ENCODE measurements around the gene GAA.

GAA gene

DNA sequence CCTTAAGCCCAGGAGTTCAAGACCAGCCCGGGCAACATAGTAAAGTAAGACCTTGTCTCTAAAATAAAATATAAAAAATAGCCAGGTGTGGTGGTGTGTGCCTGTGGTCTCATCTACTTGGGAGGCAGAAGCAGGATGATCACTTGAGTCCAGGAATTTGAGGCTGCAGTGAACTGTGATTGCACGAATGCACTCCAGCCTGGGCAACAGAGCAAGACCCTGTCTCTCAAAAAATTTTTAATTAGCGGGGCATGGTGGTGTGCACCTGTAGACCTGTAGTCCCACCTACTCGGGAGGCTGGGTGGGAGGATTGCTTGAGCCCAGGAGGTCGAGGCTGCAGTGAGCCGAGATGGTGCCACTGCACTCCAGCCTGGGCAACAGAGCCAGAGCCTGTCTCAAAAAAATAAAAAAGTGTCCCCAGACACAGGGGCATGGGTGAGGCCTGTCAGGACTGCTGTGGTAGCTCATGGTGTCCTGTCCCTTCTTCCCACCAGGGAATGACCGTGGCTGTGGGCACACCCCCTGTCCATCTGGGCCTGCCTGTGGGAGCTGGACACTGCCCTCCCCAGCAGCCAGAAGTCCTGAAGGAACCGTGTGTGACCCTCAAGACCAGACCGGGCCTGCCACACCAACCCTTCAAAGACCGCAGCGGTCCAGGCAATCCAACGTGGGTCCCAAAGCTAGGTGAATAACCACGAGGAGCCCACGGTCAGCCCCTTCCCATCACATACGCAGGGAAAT is 30.8 kb upstream of the GAA start:
- no peak overlapping the region for H3K27ac ChIP-seq (ENCODE audit: low read depth, low read length)

DNA sequence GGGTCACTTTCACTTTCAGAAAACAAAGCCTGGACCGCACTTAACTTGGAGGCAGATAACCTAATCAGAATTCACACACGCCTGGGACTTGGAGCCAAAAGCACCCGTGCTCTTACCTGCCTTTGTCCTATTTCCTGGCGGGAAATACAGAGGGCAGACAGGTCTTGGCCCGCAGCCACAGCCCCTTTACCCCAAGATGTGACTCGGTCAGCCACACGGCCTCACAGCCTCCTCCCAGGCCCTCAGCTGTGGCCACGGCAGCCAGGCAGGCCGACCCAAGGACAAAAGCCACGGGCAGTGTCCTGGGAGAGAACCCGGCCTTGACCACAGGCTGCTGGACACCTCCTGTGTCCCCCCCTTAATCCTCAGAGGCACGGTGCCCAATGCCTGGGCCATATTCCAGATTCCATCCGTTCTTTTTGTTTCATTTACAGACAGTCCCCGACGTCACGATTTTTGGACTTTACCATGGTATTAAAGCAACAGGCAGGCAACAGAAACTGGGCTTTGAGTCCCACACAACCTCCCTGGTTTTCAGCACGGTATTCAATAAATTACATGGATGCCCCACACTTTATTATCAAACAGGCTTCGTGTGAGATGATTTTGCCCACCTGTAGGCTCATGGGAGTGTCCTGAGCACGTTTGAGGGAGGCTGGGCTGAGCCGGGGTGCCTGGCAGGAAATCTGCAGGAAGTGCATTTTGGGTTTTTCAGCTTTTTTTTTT is 30.1 kb upstream of the GAA start:
- Histone ChIP-seq H3K9ac (ENCODE audit: low read length) (no peak overlapping the region), H3K79me2 (ENCODE audit: insufficient read depth, low read length) (no peaks in the 10 kb centered on the region), H2AFZ (ENCODE audit: low read depth, low read length, severe bottlenecking) (no peak overlapping the region), H3K27me3 (ENCODE audit: low read length) (no peaks in the 10 kb centered on the region), H3K4me2 (ENCODE audit: low read depth, low read length, poor library complexity, severe bottlenecking) (no peak overlapping the region), H4K20me1 (ENCODE audit: low read depth, low read length) (no peaks in the 10 kb centered on the region), H3K4me3 (ENCODE audit: insufficient read depth, low read length, poor library complexity, severe bottlenecking) (no peak overlapping the region), H3F3A (ENCODE audit: insufficient read depth) (no peaks in the 10 kb centered on the region), H3K27ac (ENCODE audit: low read depth, low read length) (no peak overlapping the region), H3K36me3 (ENCODE audit: low read length) (no peaks in the 10 kb centered on the region), H3K9me2 (replicated peaks; ENCODE audit: insufficient read depth, low read length) (no peaks in the 10 kb centered on the region), H3K9me3 (ENCODE audit: insufficient read depth, low read length) (no peaks in the 10 kb centered on the region)
- TF ChIP-seq, protein P1, sequence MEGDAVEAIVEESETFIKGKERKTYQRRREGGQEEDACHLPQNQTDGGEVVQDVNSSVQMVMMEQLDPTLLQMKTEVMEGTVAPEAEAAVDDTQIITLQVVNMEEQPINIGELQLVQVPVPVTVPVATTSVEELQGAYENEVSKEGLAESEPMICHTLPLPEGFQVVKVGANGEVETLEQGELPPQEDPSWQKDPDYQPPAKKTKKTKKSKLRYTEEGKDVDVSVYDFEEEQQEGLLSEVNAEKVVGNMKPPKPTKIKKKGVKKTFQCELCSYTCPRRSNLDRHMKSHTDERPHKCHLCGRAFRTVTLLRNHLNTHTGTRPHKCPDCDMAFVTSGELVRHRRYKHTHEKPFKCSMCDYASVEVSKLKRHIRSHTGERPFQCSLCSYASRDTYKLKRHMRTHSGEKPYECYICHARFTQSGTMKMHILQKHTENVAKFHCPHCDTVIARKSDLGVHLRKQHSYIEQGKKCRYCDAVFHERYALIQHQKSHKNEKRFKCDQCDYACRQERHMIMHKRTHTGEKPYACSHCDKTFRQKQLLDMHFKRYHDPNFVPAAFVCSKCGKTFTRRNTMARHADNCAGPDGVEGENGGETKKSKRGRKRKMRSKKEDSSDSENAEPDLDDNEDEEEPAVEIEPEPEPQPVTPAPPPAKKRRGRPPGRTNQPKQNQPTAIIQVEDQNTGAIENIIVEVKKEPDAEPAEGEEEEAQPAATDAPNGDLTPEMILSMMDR (IDR thresholded peaks at IDR 0.05; ENCODE audit: insufficient read depth, low read length, poor library complexity, severe bottlenecking) = no peak
- no peak for TF ChIP-seq EZH2phosphoT487 (conservative IDR thresholded peaks at IDR 0.05; ENCODE audit: low read length)

More for the DNA sequence above, 30.8 kb upstream of the GAA start:
- Histone ChIP-seq H2AFZ (ENCODE audit: low read depth, low read length, severe bottlenecking) (no peak overlapping the region), H3K9ac (ENCODE audit: low read length) (no peak overlapping the region), H3K9me3 (ENCODE audit: insufficient read depth, low read length) (no peaks in the 10 kb centered on the region), H3F3A (ENCODE audit: insufficient read depth) (no peaks in the 10 kb centered on the region), H3K4me2 (ENCODE audit: low read depth, low read length, poor library complexity, severe bottlenecking) (no peak overlapping the region), H3K79me2 (ENCODE audit: insufficient read depth, low read length) (no peaks in the 10 kb centered on the region), H3K36me3 (ENCODE audit: low read length) (no peaks in the 10 kb centered on the region), H4K20me1 (ENCODE audit: low read depth, low read length) (no peaks in the 10 kb centered on the region), H3K27me3 (ENCODE audit: low read length) (no peaks in the 10 kb centered on the region), H3K4me3 (ENCODE audit: insufficient read depth, low read length, poor library complexity, severe bottlenecking) (no peak overlapping the region), H3K9me2 (replicated peaks; ENCODE audit: insufficient read depth, low read length) (no peaks in the 10 kb centered on the region)
- TF ChIP-seq EZH2phosphoT487 (conservative IDR thresholded peaks at IDR 0.05; ENCODE audit: low read length) = no peak
- TF ChIP-seq, protein P1 (IDR thresholded peaks at IDR 0.05; ENCODE audit: insufficient read depth, low read length, poor library complexity, severe bottlenecking) = no peak

DNA sequence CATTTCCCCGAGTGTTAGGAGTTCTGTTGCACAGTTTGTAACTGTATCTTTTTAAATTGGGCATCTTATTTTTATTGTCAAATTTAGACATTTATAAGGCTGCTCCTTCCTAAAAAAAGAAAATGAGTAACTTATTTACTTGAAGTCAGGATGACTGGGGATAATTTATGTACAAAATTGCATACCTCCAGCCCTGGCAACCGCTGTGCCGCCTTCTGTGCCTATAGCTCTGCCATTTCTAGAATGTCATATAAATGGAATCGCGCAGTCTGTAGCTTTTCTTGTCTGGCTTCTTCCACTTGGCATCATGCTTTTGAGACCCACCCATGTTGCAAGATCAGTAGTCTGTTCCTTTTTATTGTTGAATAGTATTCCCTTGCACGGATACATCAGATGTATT is 29.0 kb upstream of the GAA start:
- H3K9me3 ChIP-seq (ENCODE audit: insufficient read depth, low read length) = no peaks in the 10 kb centered on the region
- H3K4me3 ChIP-seq (ENCODE audit: insufficient read depth, low read length, poor library complexity, severe bottlenecking) = no peak overlapping the region
- H2AFZ ChIP-seq (ENCODE audit: low read depth, low read length, severe bottlenecking) = no peak overlapping the region
- H3F3A ChIP-seq (ENCODE audit: insufficient read depth) = no peaks in the 10 kb centered on the region
- no peaks in the 10 kb centered on the region for H3K9me2 ChIP-seq (replicated peaks; ENCODE audit: insufficient read depth, low read length)
- no peak overlapping the region for H3K27ac ChIP-seq (ENCODE audit: low read depth, low read length)
- TF ChIP-seq EZH2phosphoT487 (conservative IDR thresholded peaks at IDR 0.05; ENCODE audit: low read length) = no peak
- TF ChIP-seq, protein P1 (IDR thresholded peaks at IDR 0.05; ENCODE audit: insufficient read depth, low read length, poor library complexity, severe bottlenecking) = no peak
- H3K27me3 ChIP-seq (ENCODE audit: low read length) = no peaks in the 10 kb centered on the region
- H3K36me3 ChIP-seq (ENCODE audit: low read length) = no peaks in the 10 kb centered on the region
- H3K79me2 ChIP-seq (ENCODE audit: insufficient read depth, low read length) = no peaks in the 10 kb centered on the region
- no peak overlapping the region for H3K4me2 ChIP-seq (ENCODE audit: low read depth, low read length, poor library complexity, severe bottlenecking)
- no peak overlapping the region for H3K9ac ChIP-seq (ENCODE audit: low read length)
- no peaks in the 10 kb centered on the region for H4K20me1 ChIP-seq (ENCODE audit: low read depth, low read length)
